SJCRH30 (cell line): ENCODE measurements around the gene LMOD3. TPM values are rescaled to one million over a fixed set of nuclear protein-coding genes. Genes with fewer than 3 reads are reported as not detected.

Experiments used
- DNase-seq, 2 experiments: peaks; one replicate each; pipeline ENCODE4 v3.0.0-alpha.2; 2015 to 2020
- H3K27ac ChIP-seq: fragments of 250-450 bp; sonication (Bioruptor Pico); 2 replicates; pipeline ENCODE4 v1.5.1; 2020; ENCODE audit warnings: mild to moderate bottlenecking, moderate library complexity
- H3K27me3 ChIP-seq: fragments of 250-450 bp; sonication (Bioruptor Pico); 2 replicates; pipeline ENCODE4 v1.5.1; 2020; ENCODE audit warnings: mild to moderate bottlenecking, moderate library complexity
- H3K36me3 ChIP-seq: fragments of 250-450 bp; sonication (Bioruptor Pico); 2 replicates; pipeline ENCODE4 v1.5.1; 2020; ENCODE audit warnings: mild to moderate bottlenecking, moderate library complexity
- H3K4me1 ChIP-seq: fragments of 250-450 bp; sonication (Bioruptor Pico); 2 replicates; pipeline ENCODE4 v1.5.1; 2020; ENCODE audit warnings: mild to moderate bottlenecking, moderate library complexity
- H3K4me3 ChIP-seq: fragments of 250-450 bp; sonication (Bioruptor Pico); 2 replicates; pipeline ENCODE4 v1.5.1; 2020; ENCODE audit warnings: mild to moderate bottlenecking, moderate library complexity
- H3K9me3 ChIP-seq: fragments of 250-450 bp; sonication (Bioruptor Pico); replicated peaks from 2 replicates; pipeline ENCODE4 v1.5.1; 2020; ENCODE audit warnings: mild to moderate bottlenecking, moderate library complexity
- total RNA-seq: library from RNA; depleted of rRNA; stranded (reverse); fragments of >200 nt; shearing (Covaris generic); gene quantifications from 2 replicates; pipeline ENCODE4 v1.2.3, GENCODE V29; 2014; rRNA removed

LMOD3 gene
- total RNA-seq: 0.66 and 1.0 TPM in 2 replicates

DNA sequence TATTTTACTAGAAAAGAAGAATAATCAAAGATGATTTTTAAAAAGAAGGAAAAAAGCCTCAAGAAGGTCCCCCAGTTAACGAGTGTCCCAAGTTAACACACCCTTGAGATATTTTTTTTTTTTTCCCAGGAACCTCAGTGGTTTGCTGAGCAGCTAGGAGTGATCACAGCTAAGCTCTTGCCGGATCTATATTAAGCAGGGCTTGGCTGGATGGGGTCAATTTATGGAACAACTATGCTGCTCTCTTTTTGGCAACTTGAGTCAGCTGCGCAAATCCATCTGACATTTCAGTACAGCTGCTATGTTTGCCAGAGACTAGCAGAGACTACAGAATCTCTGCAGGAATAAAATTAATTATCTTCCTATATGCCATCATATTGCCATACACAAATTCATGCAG lies at the start of gene LMOD3:
TSS of gene LMOD3 (minus strand) at position 193 of the 400 bp plus-strand sequence. CDS start 209 bp downstream, outside the sequence.
- Histone ChIP-seq H3K4me1 (peaks cover 7% of the 10 kb centered on the region), H3K27me3 (no peaks in the 10 kb centered on the region), H3K36me3 (no peaks in the 10 kb centered on the region), H3K27ac (no peak within 1 kb of the TSS), H3K4me3 (peak within 1 kb of the TSS; percentile 51), H3K9me3 (no peaks in the 10 kb centered on the region)
- DNase-seq: peak; percentile 66 to 80

DNA sequence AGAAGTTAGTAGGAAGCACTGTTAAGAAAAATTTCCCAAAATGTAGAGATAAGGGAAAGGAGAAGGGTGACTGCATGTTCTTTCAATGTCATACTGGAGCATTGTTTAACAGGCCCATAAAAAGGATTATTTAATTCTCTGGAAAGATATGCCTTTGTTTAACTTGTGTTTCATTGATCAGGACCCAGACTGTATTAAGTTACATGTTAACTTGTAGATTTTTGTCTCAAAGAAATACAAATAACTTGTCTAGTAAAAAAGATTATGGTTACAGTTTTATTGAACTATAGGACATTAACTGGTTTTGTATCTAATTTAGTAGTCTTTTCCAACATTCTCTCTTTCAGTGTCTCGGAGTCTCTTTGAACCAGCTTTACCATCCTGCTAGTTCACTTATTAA lies 49.7 kb upstream of the LMOD3 start:
- no peaks in the 10 kb centered on the region for H3K36me3 ChIP-seq
- no peak overlapping the region for H3K4me3 ChIP-seq
- no peaks in the 10 kb centered on the region for H3K9me3 ChIP-seq
- H3K27me3 ChIP-seq: no peaks in the 10 kb centered on the region
- no peak for DNase-seq
- H3K4me1 ChIP-seq: no peaks in the 10 kb centered on the region
- no peak overlapping the region for H3K27ac ChIP-seq

DNA sequence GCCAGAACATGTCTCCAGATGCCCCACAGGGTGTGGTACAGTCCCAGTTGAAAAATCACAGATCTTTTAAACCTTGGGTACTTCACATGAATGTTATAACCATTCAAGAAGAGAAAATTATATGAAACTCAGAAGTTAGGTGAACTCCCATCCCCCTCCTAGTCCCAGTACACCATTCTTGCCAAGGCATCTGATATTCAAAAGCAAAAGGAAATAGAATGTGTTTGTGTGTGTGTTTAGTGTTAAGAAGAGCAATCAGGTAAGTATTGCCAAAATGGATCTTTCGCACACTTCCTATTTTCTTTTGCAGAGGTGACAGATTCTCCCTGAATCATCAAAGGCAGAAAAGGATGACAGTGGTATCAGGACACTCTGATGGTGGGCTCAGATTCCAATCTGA lies 44.1 kb upstream of the LMOD3 start:
- H3K9me3 ChIP-seq: no peaks in the 10 kb centered on the region
- H3K4me3 ChIP-seq: no peak overlapping the region
- H3K27me3 ChIP-seq: no peaks in the 10 kb centered on the region
- no peaks in the 10 kb centered on the region for H3K4me1 ChIP-seq
- H3K36me3 ChIP-seq: no peaks in the 10 kb centered on the region
- DNase-seq: no peak
- no peak overlapping the region for H3K27ac ChIP-seq

DNA sequence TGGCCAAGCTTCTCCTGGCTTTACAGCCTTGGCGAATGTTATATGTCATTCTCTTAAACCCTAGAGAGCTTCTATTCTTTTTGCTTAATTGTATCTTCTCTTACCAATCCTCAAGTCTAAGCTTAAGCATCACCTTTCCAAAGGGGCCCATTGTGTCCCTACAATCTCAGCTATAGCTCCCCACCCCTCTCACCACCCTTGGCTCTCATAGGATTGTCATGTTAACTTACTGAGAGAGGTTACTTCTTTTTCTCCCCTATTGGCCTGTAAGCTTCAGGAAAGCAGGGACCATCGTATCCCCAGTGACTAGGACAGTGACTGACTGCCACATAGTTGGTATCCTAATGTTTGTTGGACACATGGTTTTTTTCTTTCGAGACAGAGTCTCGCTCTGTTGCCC lies 43.3 kb upstream of the LMOD3 start:
- H3K27me3 ChIP-seq: no peaks in the 10 kb centered on the region
- H3K27ac ChIP-seq: no peak overlapping the region
- no peaks in the 10 kb centered on the region for H3K36me3 ChIP-seq
- no peak overlapping the region for H3K4me3 ChIP-seq
- no peak for DNase-seq
- no peaks in the 10 kb centered on the region for H3K4me1 ChIP-seq
- no peaks in the 10 kb centered on the region for H3K9me3 ChIP-seq

DNA sequence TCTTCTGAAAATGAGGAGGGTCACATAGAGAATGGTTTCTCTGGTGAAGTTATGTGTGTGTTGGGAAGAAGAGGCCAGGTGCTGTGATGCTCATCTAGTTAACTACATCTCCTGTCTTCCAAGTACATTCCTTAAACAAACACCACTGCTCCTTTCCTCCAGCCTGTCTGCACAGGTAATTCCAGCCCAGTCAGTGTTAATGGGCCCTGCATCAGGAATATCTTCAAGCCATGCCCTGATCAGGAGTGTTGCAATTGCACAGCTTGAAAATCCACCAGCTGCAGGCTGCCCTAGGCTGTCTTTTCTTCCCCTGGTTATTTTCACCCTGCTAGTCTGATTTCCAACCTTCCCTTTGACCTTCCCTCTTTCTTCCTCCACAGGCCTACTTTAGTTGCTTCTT lies 41.9 kb upstream of the LMOD3 start:
- Histone ChIP-seq H3K27me3 (no peaks in the 10 kb centered on the region), H3K9me3 (no peaks in the 10 kb centered on the region), H3K4me1 (no peaks in the 10 kb centered on the region), H3K27ac (no peak overlapping the region), H3K36me3 (no peaks in the 10 kb centered on the region), H3K4me3 (no peak overlapping the region)
- DNase-seq: no peak

DNA sequence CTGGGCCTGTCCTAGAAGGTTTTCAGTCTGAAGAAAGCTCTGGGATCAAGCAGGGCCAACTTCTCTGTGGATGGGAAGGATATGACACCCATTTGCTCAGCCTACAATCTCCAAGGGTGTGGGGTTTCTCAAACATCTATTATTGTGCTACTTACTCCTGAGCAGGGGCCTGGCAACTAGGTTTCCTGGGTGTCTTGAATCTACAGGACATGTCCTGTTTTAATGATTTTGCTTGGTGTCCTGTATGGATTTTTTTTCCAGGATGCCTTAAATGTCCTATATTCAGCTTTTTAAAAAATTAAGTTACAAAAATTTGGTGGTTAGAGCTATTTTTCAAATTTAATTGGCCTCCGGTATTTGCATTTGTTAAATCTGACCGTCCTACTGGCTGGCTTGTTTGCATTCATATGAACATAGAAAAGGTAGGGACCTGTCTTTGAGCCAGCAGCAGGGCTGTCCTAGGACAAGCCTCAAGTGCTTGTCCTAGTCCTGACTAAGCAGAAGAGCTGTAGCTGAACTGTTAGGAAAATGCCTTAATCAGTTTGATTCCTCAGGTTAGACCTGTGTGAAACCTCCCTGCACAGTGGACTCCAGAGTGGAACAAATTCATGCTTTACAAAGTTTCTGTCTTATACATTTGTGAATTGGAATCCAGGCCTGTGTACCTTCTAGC lies 40.0 kb upstream of the LMOD3 start:
- Histone ChIP-seq H3K9me3 (no peaks in the 10 kb centered on the region), H3K36me3 (no peaks in the 10 kb centered on the region), H3K27ac (no peak overlapping the region), H3K4me1 (no peaks in the 10 kb centered on the region), H3K27me3 (no peaks in the 10 kb centered on the region), H3K4me3 (no peak overlapping the region)
- DNase-seq: no peak

DNA sequence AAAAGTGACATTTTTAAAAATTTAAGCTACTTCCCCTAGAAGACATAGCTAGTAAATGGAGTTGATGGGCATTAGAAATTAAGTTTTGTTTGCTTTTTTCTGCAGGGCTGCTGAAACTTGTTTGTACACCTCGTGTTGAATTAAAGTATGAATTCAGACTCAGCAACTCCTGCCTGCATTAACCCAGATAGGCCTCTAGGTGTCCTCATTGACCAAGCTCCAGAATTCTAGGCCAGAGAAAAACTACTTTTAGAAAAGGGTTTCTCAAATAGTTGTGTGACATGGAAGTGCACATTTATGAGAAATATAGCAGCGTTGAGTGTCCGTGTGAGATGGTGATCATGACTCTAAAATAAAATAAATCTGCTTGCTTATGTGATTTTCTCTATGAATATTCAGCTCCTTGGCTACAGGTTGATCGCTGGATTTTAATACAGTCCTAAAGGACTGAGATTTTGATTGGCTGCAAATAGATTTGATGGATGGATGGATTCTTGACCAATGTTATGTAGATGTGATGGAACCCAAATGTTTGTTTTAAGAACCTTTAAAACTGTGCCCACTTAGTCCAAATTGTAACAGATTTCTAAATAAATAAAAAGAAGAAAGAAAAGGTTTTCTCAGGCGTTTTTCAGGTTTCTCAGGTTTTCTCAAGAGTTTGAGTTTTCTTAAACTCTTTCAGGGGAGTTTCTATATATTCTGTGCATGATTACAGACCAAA lies 39.4 kb upstream of the LMOD3 start:
- H3K9me3 ChIP-seq: no peaks in the 10 kb centered on the region
- H3K27me3 ChIP-seq: no peaks in the 10 kb centered on the region
- no peak overlapping the region for H3K27ac ChIP-seq
- DNase-seq: peak; percentile 4 to 62
- H3K36me3 ChIP-seq: no peaks in the 10 kb centered on the region
- H3K4me3 ChIP-seq: no peak overlapping the region
- H3K4me1 ChIP-seq: no peaks in the 10 kb centered on the region

DNA sequence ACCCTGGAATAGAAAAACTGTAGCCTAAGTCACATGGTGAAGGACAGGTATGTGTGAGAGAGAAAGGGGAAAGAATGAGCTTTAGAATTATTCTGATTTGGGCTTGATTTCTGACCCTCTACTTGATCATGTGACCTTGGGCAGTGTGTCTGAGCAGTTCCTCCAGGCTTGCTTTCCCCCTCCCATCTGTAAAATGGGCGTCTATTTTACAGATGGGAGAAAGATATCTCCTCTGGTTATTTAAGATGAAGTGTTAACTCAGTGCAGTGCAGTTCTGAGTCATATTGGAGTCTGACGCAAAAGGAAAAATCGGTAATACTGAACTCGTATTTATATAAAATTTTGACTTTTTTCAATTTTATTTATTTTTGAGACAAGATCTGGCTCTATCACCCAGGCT lies 38.1 kb upstream of the LMOD3 start:
- Histone ChIP-seq H3K27ac (no peak overlapping the region), H3K4me1 (no peaks in the 10 kb centered on the region), H3K36me3 (no peaks in the 10 kb centered on the region), H3K27me3 (no peaks in the 10 kb centered on the region), H3K9me3 (no peaks in the 10 kb centered on the region), H3K4me3 (no peak overlapping the region)
- DNase-seq: no peak

DNA sequence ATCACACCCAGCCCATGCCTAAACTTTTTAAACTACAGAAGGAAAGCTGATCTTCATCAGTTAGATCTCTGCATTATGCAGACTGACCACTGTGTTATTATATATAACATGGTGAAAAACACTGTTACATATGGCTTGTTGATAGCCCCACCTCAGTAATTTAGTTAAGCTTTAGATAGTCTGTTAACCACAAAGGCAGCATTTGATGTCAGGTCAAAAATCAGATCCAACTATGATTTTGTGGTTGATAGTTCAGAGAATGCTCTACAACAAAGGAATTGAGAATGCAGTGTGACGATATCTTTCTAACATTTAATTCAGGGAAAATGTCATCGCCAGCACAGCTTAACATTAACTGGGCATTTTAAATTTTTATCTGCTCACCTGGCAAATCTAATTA lies 37.7 kb upstream of the LMOD3 start:
- H3K4me1 ChIP-seq: no peaks in the 10 kb centered on the region
- H3K27ac ChIP-seq: no peak overlapping the region
- H3K36me3 ChIP-seq: no peaks in the 10 kb centered on the region
- DNase-seq: no peak
- no peak overlapping the region for H3K4me3 ChIP-seq
- no peaks in the 10 kb centered on the region for H3K27me3 ChIP-seq
- H3K9me3 ChIP-seq: no peaks in the 10 kb centered on the region

DNA sequence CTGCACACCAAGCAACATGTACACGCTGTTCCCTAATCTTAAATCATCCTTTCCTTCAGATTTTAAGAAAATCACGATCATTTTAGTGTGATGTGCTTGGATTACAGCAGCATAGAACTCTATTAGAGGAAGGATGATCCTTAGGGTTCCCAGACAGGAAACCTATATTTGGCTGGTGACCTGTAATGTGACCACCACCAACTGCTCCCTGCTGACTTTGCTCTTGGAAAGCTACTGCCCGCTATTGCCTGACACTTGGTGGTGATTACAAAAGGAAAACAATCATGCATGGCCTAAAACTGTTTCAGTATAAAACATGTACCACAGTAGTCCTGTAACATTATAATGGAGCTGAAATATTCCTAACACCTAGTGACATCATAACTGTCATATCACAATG lies 27.2 kb upstream of the LMOD3 start:
- no peaks in the 10 kb centered on the region for H3K9me3 ChIP-seq
- H3K4me3 ChIP-seq: no peak overlapping the region
- DNase-seq: no peak
- no peaks in the 10 kb centered on the region; the same call in none of the 2 replicates for H3K4me1 ChIP-seq
- no peaks in the 10 kb centered on the region for H3K27me3 ChIP-seq
- no peak overlapping the region for H3K27ac ChIP-seq
- H3K36me3 ChIP-seq: no peaks in the 10 kb centered on the region

DNA sequence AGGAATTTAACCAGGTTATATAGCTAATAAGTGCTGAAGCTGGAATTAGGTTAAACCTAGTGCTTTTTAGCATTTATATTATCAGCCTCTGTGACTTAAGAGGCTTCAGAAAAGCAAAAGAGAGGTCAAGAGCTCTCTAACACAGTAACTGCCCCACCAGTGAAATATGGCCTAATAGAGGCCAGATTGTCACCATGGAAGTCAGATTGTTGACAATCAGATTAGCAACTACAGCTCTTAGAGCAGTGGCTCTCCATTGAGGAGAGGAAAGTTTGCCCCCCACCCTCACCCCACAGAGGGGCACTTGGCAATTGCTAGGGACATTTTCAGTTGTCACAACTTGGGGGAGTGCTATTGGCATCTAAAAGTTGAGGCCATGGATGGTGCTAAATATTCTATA lies 23.3 kb upstream of the LMOD3 start:
- peaks cover 19% of the 10 kb centered on the region for H3K4me1 ChIP-seq
- no peaks in the 10 kb centered on the region for H3K9me3 ChIP-seq
- no peaks in the 10 kb centered on the region for H3K27me3 ChIP-seq
- no peak overlapping the region for H3K4me3 ChIP-seq
- H3K36me3 ChIP-seq: no peaks in the 10 kb centered on the region
- H3K27ac ChIP-seq: no peak overlapping the region
- no peak for DNase-seq

DNA sequence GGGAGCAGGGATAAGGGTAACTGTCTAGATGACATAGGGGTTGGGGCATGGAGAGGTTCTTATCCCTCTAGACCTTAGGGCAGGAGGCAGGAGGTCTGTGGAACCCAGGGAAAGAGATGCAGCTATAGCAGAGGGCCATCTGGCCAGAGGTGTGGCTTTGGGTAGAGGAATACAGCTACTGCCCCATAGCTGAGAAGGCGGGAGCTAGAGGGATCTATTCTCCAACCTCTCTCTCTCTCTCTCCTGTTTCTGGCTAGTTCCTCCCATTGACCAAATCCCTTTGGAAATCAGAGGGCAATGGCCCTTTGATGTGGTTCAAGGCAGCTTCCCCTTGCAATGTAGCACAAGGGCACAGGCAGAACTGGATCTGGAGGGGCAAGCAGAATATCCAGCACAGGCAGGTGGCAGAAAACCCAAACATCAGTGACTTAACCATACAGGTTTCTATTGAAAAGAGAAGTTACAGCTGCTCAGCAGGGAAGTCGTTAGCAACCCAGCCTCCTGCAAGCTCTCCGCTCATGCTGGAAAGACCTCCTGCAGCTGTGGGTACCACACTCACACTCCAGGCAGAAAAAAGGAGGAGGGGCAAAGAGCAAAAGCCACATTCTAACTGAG lies 22.3 kb upstream of the LMOD3 start:
- DNase-seq: peak; percentile 21 to 52
- Histone ChIP-seq H3K4me3 (no peak overlapping the region), H3K36me3 (no peaks in the 10 kb centered on the region), H3K9me3 (no peaks in the 10 kb centered on the region), H3K27ac (no peak overlapping the region), H3K27me3 (no peaks in the 10 kb centered on the region), H3K4me1 (peaks cover 19% of the 10 kb centered on the region)

DNA sequence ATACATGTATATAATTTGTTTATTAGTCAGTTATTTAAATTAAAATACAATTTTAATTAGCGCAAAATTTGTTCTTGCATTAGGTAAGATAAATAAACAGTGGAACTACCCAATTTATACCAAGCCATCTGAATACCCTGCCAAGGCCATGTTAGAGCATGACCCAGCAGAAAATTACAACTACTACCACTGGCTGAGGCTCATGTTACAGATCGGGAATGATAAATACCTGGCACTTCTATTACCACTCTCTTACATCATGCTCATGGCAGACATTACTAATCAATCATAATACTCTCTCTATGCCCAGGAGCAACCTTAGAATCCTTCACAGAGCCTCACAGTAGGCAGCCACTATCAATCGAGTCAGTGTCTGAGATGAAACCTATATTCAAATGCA lies 21.2 kb upstream of the LMOD3 start:
- H3K27me3 ChIP-seq: no peaks in the 10 kb centered on the region
- peak; percentile 5 to 48 for DNase-seq

DNA sequence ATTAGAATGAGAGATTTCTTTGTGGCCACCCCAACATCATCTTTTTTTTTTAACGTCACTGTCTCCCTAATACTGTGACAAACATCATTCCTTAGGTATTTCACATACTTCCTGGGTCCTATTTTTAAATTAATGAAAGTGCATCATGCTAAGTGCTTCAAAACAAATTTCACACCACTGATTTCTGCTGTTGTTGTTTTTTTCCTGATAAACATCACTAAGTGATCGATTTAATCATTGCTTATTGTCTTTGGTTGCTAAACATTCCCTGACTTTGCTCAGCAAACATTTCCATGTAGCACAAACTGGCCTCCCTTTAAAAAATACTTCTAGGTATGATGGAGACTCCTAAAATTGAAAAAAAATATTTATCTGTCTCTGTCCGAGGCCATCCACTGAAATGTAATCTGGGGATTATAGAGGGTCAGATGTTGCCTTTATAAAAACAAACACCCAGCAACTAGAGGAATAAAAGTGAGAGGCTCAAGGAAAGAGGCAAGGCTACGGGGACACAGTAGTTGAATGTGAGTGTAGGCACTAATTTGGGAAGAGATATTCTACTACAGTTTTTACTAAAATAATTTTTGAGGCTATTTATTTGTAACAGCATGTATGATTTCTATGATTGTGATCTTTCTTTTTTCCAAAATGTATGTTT lies 20.5 kb upstream of the LMOD3 start:
- Histone ChIP-seq H3K9me3 (no peaks in the 10 kb centered on the region), H3K4me1 (peaks cover 19% of the 10 kb centered on the region), H3K27ac (no peak overlapping the region), H3K4me3 (no peak overlapping the region), H3K36me3 (no peaks in the 10 kb centered on the region), H3K27me3 (no peaks in the 10 kb centered on the region)
- peak in 1 of 2 experiments; percentile 33 for DNase-seq

More for the DNA sequence above, 21.2 kb upstream of the LMOD3 start:
- H3K36me3 ChIP-seq: no peaks in the 10 kb centered on the region
- H3K9me3 ChIP-seq: no peaks in the 10 kb centered on the region
- no peak overlapping the region for H3K4me3 ChIP-seq
- no peak overlapping the region for H3K27ac ChIP-seq
- H3K4me1 ChIP-seq: peaks cover 19% of the 10 kb centered on the region

DNA sequence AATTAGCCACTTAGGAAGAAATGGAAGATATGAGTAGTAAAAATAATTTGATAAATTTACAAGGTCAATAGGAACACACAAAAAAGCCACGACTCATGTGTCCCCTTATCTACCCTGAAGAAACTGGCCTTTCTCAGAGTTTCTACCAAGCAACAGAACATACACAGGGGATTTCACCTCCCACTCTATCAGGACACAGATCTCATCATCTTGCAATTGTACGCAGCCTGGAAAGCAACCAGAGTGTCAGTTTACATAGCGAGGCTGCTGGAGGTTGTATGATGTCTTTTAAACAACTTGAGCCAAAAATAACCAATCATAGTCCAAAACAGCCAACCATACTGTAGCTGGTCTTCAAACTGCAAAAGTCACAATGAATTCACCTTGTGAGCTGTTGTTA lies 19.7 kb upstream of the LMOD3 start:
- no peak overlapping the region for H3K27ac ChIP-seq
- H3K4me1 ChIP-seq: peaks cover 19% of the 10 kb centered on the region
- H3K36me3 ChIP-seq: no peaks in the 10 kb centered on the region
- H3K27me3 ChIP-seq: no peaks in the 10 kb centered on the region
- peak in 1 of 2 experiments; percentile 26 for DNase-seq
- H3K9me3 ChIP-seq: no peaks in the 10 kb centered on the region
- no peak overlapping the region for H3K4me3 ChIP-seq
